K562 (cell line): Measurements from ENCODE around the gene HLA-DRB1. TPM values are rescaled to one million over a fixed set of nuclear protein-coding genes. Genes with fewer than 3 reads are reported as not detected.
"Not testable (repeated sequence)": the region's sequence is repeated elsewhere in the genome, so short reads cannot be mapped to it uniquely, and the experiment has no call there.

Experiments used
- ATAC-seq: fragments of 200-7000 bp; cut with Tn5 transposase; 3 replicates; pipeline ENCODE4 v1.9.1; 2020; ENCODE audit warnings: moderate library complexity
- BruUV-seq: library from RNA; stranded (reverse); fragments of 400-500 nt; replicated peaks from 2 replicates; lab custom pipeline; 2021; lab: Mats Ljungman, UMichigan
- CTCF ChIA-PET: fragments of 300-600 bp; formaldehyde crosslinking; extraction: SDS; loops from one replicate; lab custom pipeline; 2021; ENCODE audit warnings: low intra/inter-chr PET ratio; lab: Yijun Ruan, JAX
- POLR2A ChIA-PET: fragments of 300-600, 350-650 bp; sonication (Branson Sonifier 250); formaldehyde crosslinking; extraction: SDS; loops from one replicate; lab custom pipeline; 2021; ENCODE audit warnings: antibody characterized with exemption, inconsistent platforms; lab: Yijun Ruan, JAX
- DNase-seq, 4 experiments: peaks; one replicate each; pipeline versions ENCODE4 v3.0.0 to v3.0.0-alpha.2; 2011 to 2018; ENCODE audit warnings: low spot score in 3 of 4, mixed read lengths in 3 of 4; ENCODE audit errors: extremely low read depth in 1 of 4
- FAIRE-seq: peaks from 2 replicates; lab custom pipeline; 2011; peaks lifted over from hg19 to GRCh38; lab: Jason Lieb, UNC
- H2AFZ ChIP-seq: 2 replicates; pipeline ENCODE4 v1.6.0; 2011; ENCODE audit warnings: low read depth, low read length, control low read depth, inconsistent platforms
- H3K27ac ChIP-seq: fragments of 200-600 bp; 3 replicates; pipeline ENCODE4 v1.8.0; 2011; ENCODE audit warnings: low read depth, mild to moderate bottlenecking, control low read depth, inconsistent platforms, low read length, moderate library complexity, mixed read lengths; ENCODE audit errors: extremely low read depth
- H3K27me3 ChIP-seq, 2 experiments: fragments of 300-600 bp in 1 of 2; 2 replicates in 1 of 2; 3 replicates in 1 of 2; pipeline versions ENCODE4 v1.6.0 to v1.8.0; 2011; ENCODE audit warnings: inconsistent platforms in 2 of 2, low read length in 2 of 2, mild to moderate bottlenecking in 1 of 2, mixed read lengths in 1 of 2, moderate library complexity in 1 of 2; ENCODE audit not compliant: control insufficient read depth in 2 of 2, insufficient read depth in 2 of 2
- H3K36me3 ChIP-seq: fragments of 300-600 bp; 3 replicates; pipeline ENCODE4 v1.8.0; 2011; ENCODE audit warnings: mild to moderate bottlenecking, low read length, inconsistent platforms; ENCODE audit not compliant: control insufficient read depth, insufficient read depth
- H3K4me1 ChIP-seq, 2 experiments: fragments of 200-600 bp in 1 of 2; replicated peaks in 1 of 2; 2 replicates in 1 of 2; 3 replicates in 1 of 2; pipeline versions ENCODE4 v1.5.1 to v1.8.0; 2011; ENCODE audit warnings: inconsistent platforms in 2 of 2, low read length in 2 of 2, mild to moderate bottlenecking in 1 of 2, mixed read lengths in 1 of 2, moderate library complexity in 1 of 2; ENCODE audit not compliant: control insufficient read depth in 2 of 2, insufficient read depth in 2 of 2
- H3K4me2 ChIP-seq: 2 replicates; pipeline ENCODE4 v1.6.1; 2011; ENCODE audit warnings: low read length, control low read depth, inconsistent platforms, mixed read lengths; ENCODE audit not compliant: insufficient read depth
- H3K4me3 ChIP-seq: fragments of 200-600 bp; sonication (generic), shearing (Covaris generic); 2 replicates; pipeline ENCODE4 v1.5.1; 2016; ENCODE audit warnings: control low read depth, inconsistent platforms
- H3K79me2 ChIP-seq: fragments of 200-600 bp; 3 replicates; pipeline ENCODE4 v1.8.0; 2011; ENCODE audit warnings: low read length, inconsistent platforms; ENCODE audit not compliant: control insufficient read depth, insufficient read depth
- H3K9ac ChIP-seq, 2 experiments: 2 replicates each; pipeline versions ENCODE4 v1.6.0 to v1.6.1; 2011; ENCODE audit warnings: low read depth in 2 of 2, low read length in 2 of 2, control low read depth in 1 of 2, inconsistent platforms in 1 of 2, mild to moderate bottlenecking in 1 of 2, mixed read lengths in 1 of 2; ENCODE audit not compliant: insufficient read depth in 1 of 2
- H3K9me1 ChIP-seq: one replicate; pipeline ENCODE4 v1.6.0; 2011; ENCODE audit warnings: inconsistent platforms, mild to moderate bottlenecking, low read length, moderate library complexity; ENCODE audit not compliant: control insufficient read depth, insufficient read depth
- H3K9me3 ChIP-seq: replicated peaks from 2 replicates; pipeline ENCODE4 v1.5.1; 2011; ENCODE audit warnings: low read depth, low read length, inconsistent platforms; ENCODE audit not compliant: control insufficient read depth, insufficient read depth
- H4K20me1 ChIP-seq: replicated peaks from 2 replicates; pipeline ENCODE4 v1.6.1; 2011; ENCODE audit warnings: low read length, inconsistent platforms, mixed read lengths; ENCODE audit not compliant: control insufficient read depth, insufficient read depth
- CBX1 ChIP-seq: sonication (generic); IDR thresholded peaks from 2 replicates; pipeline ENCODE4 v1.6.1; 2016; ENCODE audit warnings: antibody characterized with exemption, low read depth, mild to moderate bottlenecking
- MECOM ChIP-seq: fragments of 250-450 bp; sonication (Bioruptor Pico); IDR thresholded peaks from 2 replicates; pipeline ENCODE4 v1.8.0; 2022; ENCODE audit warnings: inconsistent platforms
- POLR2AphosphoS2 ChIP-seq: IDR thresholded peaks from 2 replicates; pipeline ENCODE4 v1.6.1; 2012; ENCODE audit warnings: low read length, improper control_type of control experiment
- SREBF1 ChIP-seq: fragments of 150-350 bp; IDR thresholded peaks from 2 replicates; pipeline ENCODE4 v1.6.1; 2014; ENCODE audit warnings: antibody characterized with exemption, low read depth, low read length, borderline replicate concordance
- ZBTB26 ChIP-seq: fragments of 450-650 bp; formaldehyde crosslinking; IDR thresholded peaks from 2 replicates; pipeline ENCODE4 v1.4.0; 2022; ENCODE audit warnings: missing genetic modification characterization
- ZNF778 ChIP-seq: fragments of 450-650 bp; formaldehyde crosslinking; IDR thresholded peaks from 2 replicates; pipeline ENCODE4 v1.4.0; 2020; ENCODE audit warnings: mild to moderate bottlenecking, moderate library complexity
- WGBS: fragments of 100-300 bp; shearing (Covaris generic); methylation state at CpG from one replicate; pipeline ENCODE4 v1.1.6; 2016; ENCODE audit warnings: low coverage, mixed read lengths; ENCODE audit not compliant: insufficient coverage; ENCODE audit errors: missing lambda C conversion rate; 5-methylcytosine and 5-hydroxymethylcytosine counted together
- in situ Hi-C: fragments of 300-500 bp; cut with MboI; formaldehyde crosslinking; loops from 4 replicates; pipeline ENCODE4 v1.15.0; 2018; ENCODE audit warnings: inconsistent platforms, mixed read lengths
- intact Hi-C: fragments of 100-400 bp; cut with micrococcal nuclease; formaldehyde crosslinking; loops from 2 replicates; pipeline ENCODE4 v1.14.2; 2022
- polyA plus RNA-seq, 8 experiments: library from polyadenylated mRNA; depleted of rRNA in 4 of 8; stranded (reverse) in 5 of 8; unstranded in 3 of 8; fragments of >200 nt; fragmentation: Nextera tagmentation in 2 of 8; fragmentation: Illumina TruSeq in 1 of 8; extraction: Ambion mirVana in 2 of 8; extraction: Trizol in 1 of 8; gene quantifications; 2 replicates each; pipeline versions ENCODE4 v1.2.1 to v1.2.3, GENCODE V29; 2011 to 2014; ENCODE audit warnings: inconsistent platforms in 1 of 8, missing spikeins in 1 of 8
- total RNA-seq, 7 experiments: library from RNA; depleted of rRNA in 6 of 7; stranded (reverse); fragments of >200 nt in 6 of 7; fragmentation: Illumina TruSeq in 2 of 7; extraction: Trizol in 2 of 7; gene quantifications; 2 replicates each; pipeline versions ENCODE4 v1.2.1 to v1.2.3, GENCODE V29; 2011 to 2021; ENCODE audit warnings: low replicate concordance in 1 of 7

Gene HLA-DRB1
- total and polyA plus RNA-seq, 9 of the 15 experiments (the other 6 are each of a cell fraction or from before 2014, with no cell fraction given), result 0.06 to 0.78 (median 0.06) TPM; not detected in 6

DNA sequence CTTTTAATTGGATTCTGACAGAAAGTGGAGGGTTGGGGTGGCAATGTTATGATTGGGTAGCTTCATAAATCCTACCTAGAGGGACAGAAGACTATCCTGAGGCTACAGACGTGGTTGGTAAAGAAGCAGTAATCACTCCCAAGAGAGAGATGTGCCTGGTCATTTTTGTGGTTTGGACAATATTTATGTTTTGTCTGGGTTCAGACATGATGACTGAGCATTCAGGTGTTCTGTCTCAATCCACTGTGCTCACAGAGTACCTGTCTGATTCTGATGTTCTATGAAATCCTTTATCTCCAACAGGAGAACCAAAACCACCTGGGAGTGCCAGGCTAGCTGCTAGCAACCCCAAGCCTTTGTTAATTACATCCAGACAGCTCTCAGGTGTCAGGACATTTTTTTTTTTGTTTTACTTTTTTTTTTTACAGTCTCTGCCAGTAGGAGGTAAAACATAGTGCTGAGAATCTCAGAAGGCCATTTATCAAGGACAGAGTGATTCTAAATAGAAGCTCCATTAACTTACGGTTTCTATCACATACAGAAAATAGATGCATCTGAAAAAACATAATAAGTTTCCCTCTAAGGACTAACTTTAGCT, 46.0 kb upstream of the HLA-DRB1 start:
- whole genome bisulfite sequencing, result 0% methylated on average over 2 of the region's 2 CpGs
- Histone ChIP-seq H2AFZ (no peak overlapping the region), H4K20me1 (no peaks in the 10 kb centered on the region)
- CTCF ChIA-PET, result no interaction called here
- TF ChIP-seq ZBTB26 (CRISPR knock-in tag) (no peak), MECOM (CRISPR knock-in tag) (no peak), CBX1 (no peak), SREBF1 (no peak), POLR2AphosphoS2 (no peak), ZNF778 (CRISPR knock-in tag) (no peak)
- TF ChIP-seq, all 486 proteins: peak for 0
- ATAC-seq (no peak), DNase-seq (no peak), FAIRE-seq (no peak)
- Histone ChIP-seq H3K79me2 (no peaks in the 10 kb centered on the region), H3K27me3 (no peaks in the 10 kb centered on the region), H3K9me1 (no peaks in the 10 kb centered on the region), H3K9ac (no peak overlapping the region), H3K4me1 (no peaks in the 10 kb centered on the region), H3K9me3 (no peaks in the 10 kb centered on the region), H3K4me3 (no peak overlapping the region), H3K4me2 (no peak overlapping the region), H3K27ac (no peak overlapping the region), H3K36me3 (no peaks in the 10 kb centered on the region)
- in situ Hi-C loops, result loop anchor here (5.0 kb wide), 1 partner anchor 107 kb away; the partner anchor contains the start of gene HLA-DQA2
- intact Hi-C loops, result no loop called here
- BruUV-seq, result no TSS peak
- POLR2A ChIA-PET, result interaction anchor here (0.7 kb wide), 1 partner anchor 701 kb away, joined by 4 read pairs; no protein-coding TSS in a partner anchor

DNA sequence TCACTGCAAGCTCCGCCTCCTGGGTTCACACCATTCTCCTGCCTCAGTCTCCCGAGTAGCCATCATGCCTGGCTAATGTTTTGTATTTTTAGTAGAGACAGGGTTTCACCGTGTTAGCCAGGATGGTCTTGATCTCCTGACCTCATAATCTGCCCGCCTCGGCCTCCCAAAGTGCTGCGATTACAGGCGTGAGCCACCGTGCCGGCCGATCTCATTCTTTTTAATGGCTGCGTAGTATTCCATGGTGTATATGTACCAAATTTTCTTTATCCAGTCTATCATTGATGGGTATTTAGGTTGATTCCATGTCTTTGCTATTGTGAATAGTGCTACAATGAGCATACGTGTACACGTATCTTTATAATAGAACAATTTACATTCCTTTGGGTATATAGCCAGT, 40.1 kb upstream of the HLA-DRB1 start:
- H3K27ac ChIP-seq, FAIRE-seq, intact Hi-C loops, H2AFZ ChIP-seq, H3K9me3 ChIP-seq, H4K20me1 ChIP-seq, H3K36me3 ChIP-seq, H3K9me1 ChIP-seq, ATAC-seq, H3K4me3 ChIP-seq, H3K4me1 ChIP-seq, H3K4me2 ChIP-seq, H3K27me3 ChIP-seq, BruUV-seq, in situ Hi-C loops, POLR2A ChIA-PET, CTCF ChIA-PET, H3K9ac ChIP-seq, DNase-seq, H3K79me2 ChIP-seq: not testable (repeated sequence)
- WGBS, result 18% methylated on average over 5 of the region's 13 CpGs
